ENCODE measurements around the gene DIDO1.

Gene DIDO1

DNA sequence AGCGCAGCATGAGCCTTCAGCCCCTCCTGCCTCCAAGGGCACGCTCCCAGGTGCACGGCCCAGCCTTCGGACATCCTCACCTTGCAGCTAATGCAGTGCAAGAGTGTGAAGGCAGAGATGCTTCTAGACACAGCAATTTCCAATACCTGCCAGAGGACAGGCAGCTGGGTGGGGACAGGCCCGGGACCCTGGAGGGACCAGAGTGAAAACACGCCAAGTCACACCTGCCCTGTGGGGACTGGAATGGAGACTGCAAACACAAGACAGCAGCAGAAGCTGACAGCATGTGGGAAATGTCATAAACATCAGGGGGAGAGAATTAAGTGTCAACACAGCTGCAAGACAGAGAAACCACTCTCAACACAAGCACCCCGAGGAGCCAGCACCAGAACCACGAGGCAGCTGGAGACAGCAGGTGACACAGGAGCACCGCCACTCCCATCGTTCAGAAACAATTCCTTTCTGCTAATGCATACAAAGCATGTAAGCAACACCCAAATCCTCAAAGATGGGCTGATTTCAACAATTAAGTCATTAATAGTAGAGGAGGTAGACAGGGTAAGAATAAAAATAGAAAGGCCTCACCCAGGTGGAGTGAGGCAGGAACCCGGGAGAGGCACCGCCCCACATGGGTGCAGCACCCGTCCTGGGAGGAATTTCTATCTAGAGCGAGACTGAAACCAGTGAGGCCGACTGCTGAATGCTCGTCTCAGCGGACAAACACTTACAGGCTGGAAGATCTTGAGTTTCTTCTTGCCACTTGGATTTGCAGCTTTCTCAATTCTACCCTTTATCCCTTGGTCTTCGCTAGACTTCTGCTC lies 17.1 kb downstream of the DIDO1 start:
- H3K4me3 ChIP-seq (ENCODE audit: control insufficient read depth, low read depth, low read length), result no peak overlapping the region
- TF ChIP-seq, protein P1, sequence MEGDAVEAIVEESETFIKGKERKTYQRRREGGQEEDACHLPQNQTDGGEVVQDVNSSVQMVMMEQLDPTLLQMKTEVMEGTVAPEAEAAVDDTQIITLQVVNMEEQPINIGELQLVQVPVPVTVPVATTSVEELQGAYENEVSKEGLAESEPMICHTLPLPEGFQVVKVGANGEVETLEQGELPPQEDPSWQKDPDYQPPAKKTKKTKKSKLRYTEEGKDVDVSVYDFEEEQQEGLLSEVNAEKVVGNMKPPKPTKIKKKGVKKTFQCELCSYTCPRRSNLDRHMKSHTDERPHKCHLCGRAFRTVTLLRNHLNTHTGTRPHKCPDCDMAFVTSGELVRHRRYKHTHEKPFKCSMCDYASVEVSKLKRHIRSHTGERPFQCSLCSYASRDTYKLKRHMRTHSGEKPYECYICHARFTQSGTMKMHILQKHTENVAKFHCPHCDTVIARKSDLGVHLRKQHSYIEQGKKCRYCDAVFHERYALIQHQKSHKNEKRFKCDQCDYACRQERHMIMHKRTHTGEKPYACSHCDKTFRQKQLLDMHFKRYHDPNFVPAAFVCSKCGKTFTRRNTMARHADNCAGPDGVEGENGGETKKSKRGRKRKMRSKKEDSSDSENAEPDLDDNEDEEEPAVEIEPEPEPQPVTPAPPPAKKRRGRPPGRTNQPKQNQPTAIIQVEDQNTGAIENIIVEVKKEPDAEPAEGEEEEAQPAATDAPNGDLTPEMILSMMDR (IDR thresholded peaks at IDR 0.05; ENCODE audit: control insufficient read depth, insufficient read depth, low read depth, low read length, missing control alignments), result no peak
- DNase-seq (ENCODE audit: low read depth), result no peak

DNA sequence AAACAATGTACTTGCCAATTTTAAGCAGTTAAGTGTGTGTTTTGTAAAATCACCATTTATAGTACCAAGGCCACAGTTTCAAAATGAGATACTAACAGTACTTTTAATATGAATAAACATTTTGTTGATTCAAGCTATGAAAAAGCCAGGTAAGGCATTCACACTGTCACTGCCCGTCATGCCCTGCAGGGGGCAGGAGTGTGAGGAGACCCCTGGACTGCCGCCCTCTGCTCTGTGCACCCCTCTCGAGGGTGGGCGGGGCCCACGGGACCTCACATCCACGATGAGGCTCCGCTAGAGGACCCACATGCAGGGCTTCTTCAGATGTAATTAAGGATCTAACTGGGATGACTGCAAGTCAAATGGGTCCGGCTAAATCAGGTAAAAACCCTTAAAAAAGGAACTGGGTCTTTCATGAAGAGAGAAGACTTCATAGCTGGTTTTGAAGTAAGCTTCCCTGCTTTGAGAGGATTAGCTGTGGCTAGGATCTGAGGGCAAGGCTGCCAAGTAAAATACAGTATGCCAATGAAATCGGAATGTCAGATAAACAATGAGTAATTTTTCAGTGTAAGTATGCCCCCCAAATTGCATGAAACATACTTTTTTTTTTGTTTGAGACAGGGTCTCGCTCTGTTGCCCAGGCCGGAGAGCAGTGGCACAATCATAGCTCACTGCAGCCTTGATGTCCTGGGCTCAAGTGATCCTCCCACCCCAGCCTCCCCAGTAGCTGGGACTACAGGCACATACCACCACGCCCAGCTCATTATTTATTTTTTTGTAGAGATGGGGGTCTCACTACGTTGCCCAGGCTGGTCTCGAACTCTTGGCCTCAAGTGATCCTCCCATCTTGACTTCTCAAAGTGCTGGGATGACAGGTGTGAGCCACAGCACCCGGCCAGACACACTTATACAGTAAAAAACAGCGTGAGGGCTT lies 18.7 kb downstream of the DIDO1 start:
- TF ChIP-seq, protein P1 (IDR thresholded peaks at IDR 0.05; ENCODE audit: control insufficient read depth, insufficient read depth, low read depth, low read length, missing control alignments), result peak; percentile 51

DNA sequence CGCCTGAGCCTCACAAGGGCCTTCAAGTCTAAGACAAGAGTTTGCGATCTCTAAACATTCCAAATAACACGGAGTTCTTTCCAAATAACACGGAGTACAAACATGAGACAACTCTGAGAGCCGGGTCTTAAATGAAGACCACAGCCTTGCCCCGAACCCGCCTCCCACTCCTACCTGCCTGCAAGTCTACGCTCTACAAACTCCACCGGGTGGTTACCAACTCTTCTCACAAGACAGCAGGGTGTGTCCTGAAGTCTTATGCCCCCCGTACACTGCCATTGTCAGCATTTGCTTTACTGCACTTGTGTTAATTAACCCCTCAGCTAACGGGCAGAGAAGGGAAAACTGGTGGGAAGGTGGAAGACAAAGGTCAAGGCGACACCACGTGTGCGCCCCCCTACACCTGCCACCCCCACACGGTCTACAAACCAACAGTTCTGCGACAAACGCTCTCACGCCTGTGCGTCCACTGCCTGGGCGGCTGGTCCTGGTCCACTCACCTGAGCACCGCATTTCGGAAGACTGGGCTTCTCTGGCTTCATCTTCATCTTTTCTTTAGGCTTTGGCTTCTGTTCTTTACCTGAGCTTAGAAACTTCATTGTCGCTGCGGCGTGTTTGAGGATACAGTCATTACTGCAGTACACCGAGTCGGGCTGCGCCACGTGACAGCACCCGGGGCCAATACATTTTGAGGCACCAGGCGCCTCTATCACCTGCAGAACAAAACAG lies 19.5 kb downstream of the DIDO1 start:
- TF ChIP-seq, protein P1 (IDR thresholded peaks at IDR 0.05; ENCODE audit: control insufficient read depth, insufficient read depth, low read depth, low read length, missing control alignments), result no peak
- H3K4me3 ChIP-seq (ENCODE audit: control insufficient read depth, low read depth, low read length), result no peak overlapping the region
- DNase-seq (ENCODE audit: low read depth), result no peak

More for the DNA sequence above, 18.7 kb downstream of the DIDO1 start:
- no peak overlapping the region for H3K4me3 ChIP-seq (ENCODE audit: control insufficient read depth, low read depth, low read length)
- no peak for DNase-seq (ENCODE audit: low read depth)

DNA sequence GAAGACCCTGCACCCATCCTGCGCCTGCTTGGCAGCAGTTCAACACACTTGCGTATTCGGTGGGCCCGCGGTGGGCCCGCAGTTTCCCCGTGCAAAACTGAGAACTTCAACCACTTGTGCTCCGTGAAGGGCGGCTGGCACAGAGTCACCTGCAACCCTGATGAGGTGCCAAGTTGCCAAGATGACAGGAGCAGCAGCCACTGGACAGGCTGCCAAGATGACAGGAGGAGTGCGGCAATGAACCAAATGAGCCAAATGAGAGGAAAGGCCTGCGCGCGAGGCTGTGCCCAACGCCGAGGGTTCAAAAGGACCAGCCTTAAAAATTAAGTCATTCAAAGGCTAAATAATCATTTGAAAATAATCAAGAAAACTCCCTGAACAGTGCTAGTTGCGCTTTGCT lies 20.1 kb downstream of the DIDO1 start:
- no peak overlapping the region for H3K4me3 ChIP-seq (ENCODE audit: control insufficient read depth, low read depth, low read length)
- TF ChIP-seq, protein P1 (IDR thresholded peaks at IDR 0.05; ENCODE audit: control insufficient read depth, insufficient read depth, low read depth, low read length, missing control alignments), result no peak
- no peak for DNase-seq (ENCODE audit: low read depth)

DNA sequence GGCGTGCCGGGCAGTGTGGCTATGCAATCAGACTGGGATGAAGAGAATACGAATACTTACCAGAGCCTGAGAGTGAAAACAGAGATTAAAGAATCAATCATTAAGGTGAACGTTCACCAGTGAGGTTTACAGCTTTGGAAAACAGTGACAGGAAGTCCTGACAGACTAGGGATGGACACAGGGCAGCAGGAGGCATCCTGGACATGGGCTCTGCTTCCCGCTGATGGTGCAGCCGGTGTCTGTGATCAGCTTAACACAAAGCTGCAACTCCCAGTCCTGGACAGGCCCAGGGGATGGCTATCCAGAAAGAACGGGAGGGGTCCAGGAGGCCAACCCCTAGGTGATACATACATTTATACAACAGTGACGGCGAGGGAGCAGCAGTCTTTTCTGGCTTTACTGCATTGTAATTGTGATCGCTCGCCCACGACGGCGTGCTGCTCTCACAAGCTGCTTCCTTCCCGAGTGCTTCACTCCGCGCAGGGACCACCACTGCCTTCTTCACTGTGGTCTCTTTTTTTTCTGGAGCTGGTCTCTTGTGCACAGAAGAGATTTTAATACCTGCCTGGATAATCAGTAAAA lies 20.7 kb downstream of the DIDO1 start:
- no peak for DNase-seq (ENCODE audit: low read depth)
- no peak overlapping the region for H3K4me3 ChIP-seq (ENCODE audit: control insufficient read depth, low read depth, low read length)
- TF ChIP-seq, protein P1 (IDR thresholded peaks at IDR 0.05; ENCODE audit: control insufficient read depth, insufficient read depth, low read depth, low read length, missing control alignments), result no peak

Data from AG09309 (cell line).